Panc1 (cell line): ENCODE data around the gene PAFAH1B2. TPM values are rescaled to one million over a fixed set of nuclear protein-coding genes. Genes with fewer than 3 reads are reported as not detected.

ENCODE experiments used
- ATAC-seq: fragments of 200-7000 bp; cut with Tn5 transposase; 2 replicates; pipeline ENCODE4 v1.9.1; 2020; ENCODE audit warnings: mild to moderate bottlenecking, moderate library complexity
- BruUV-seq: library from RNA; stranded (reverse); fragments of 400-500 nt; replicated peaks from 2 replicates; lab custom pipeline; 2021; lab: Mats Ljungman, UMichigan
- CTCF ChIA-PET: fragments of 300-600 bp; sonication (Branson Sonifier 250); formaldehyde crosslinking; loops from one replicate; lab custom pipeline; 2022; ENCODE audit warnings: antibody characterized with exemption; lab: Charles Lee
- POLR2A ChIA-PET: fragments of 300-600 bp; sonication (Branson Sonifier 250); formaldehyde crosslinking; loops from one replicate; lab custom pipeline; 2022; ENCODE audit warnings: antibody characterized with exemption; lab: Charles Lee
- DNase-seq: peaks from one replicate; pipeline ENCODE4 v3.0.0-alpha.2; 2010; ENCODE audit warnings: low read depth, low spot score
- H3K27ac ChIP-seq: 2 replicates; pipeline ENCODE4 v1.5.1; 2011; ENCODE audit warnings: mild to moderate bottlenecking, low read length, inconsistent platforms
- H3K27me3 ChIP-seq: fragments of 200-500 bp; sonication (Bioruptor generic); 2 replicates; pipeline ENCODE4 v1.6.0; 2014; ENCODE audit warnings: low read length, inconsistent platforms; ENCODE audit not compliant: control insufficient read depth, insufficient read depth
- H3K36me3 ChIP-seq: fragments of 200-500 bp; sonication (Bioruptor generic); 2 replicates; pipeline ENCODE4 v1.5.1; 2014; ENCODE audit warnings: inconsistent platforms, mild to moderate bottlenecking, low read length, moderate library complexity; ENCODE audit not compliant: control insufficient read depth, insufficient read depth
- H3K4me1 ChIP-seq: 2 replicates; pipeline ENCODE4 v1.5.1; 2011; ENCODE audit warnings: inconsistent platforms, mild to moderate bottlenecking, low read length, moderate library complexity; ENCODE audit not compliant: control insufficient read depth, insufficient read depth
- H3K4me3 ChIP-seq, 2 experiments: 2 replicates each; pipeline ENCODE4 v1.5.1; 2011 to 2012; ENCODE audit warnings: low read depth in 2 of 2, low read length in 2 of 2, mild to moderate bottlenecking in 2 of 2, inconsistent platforms in 1 of 2, moderate library complexity in 1 of 2
- H3K9me3 ChIP-seq: fragments of 200-500 bp; sonication (Bioruptor generic); 2 replicates; pipeline ENCODE4 v1.5.1; 2014; ENCODE audit warnings: low read depth, mild to moderate bottlenecking, inconsistent platforms, low read length, moderate library complexity; ENCODE audit not compliant: control insufficient read depth, insufficient read depth
- CTCF ChIP-seq: fragments of 450-650 bp; IDR thresholded peaks from 2 replicates; pipeline ENCODE4 v1.5.1; 2017; ENCODE audit warnings: mild to moderate bottlenecking
- POLR2AphosphoS5 ChIP-seq: IDR thresholded peaks from 2 replicates; pipeline ENCODE4 v1.6.1; 2012; ENCODE audit warnings: mild to moderate bottlenecking, low read depth, low read length, moderate library complexity
- SIN3A ChIP-seq: IDR thresholded peaks from 2 replicates; pipeline ENCODE4 v1.6.1; 2012; ENCODE audit warnings: low read depth, mild to moderate bottlenecking, low read length, moderate library complexity, borderline replicate concordance; ENCODE audit not compliant: insufficient read depth
- TCF7L2 ChIP-seq: IDR thresholded peaks from 2 replicates; pipeline ENCODE4 v1.6.1; 2011; ENCODE audit warnings: mild to moderate bottlenecking, low read depth, low read length, inconsistent platforms
- in situ Hi-C: cut with HindIII; loops from 2 replicates; pipeline ENCODE4 v1.10.0; 2016; ENCODE audit warnings: low sequenced_read_pairs, low pct_unique_long_range_greater_than_20kb
- intact Hi-C: fragments of 100-400 bp; cut with micrococcal nuclease; formaldehyde crosslinking; loops from one replicate; pipeline ENCODE4 v1.10.0; 2022; ENCODE audit not compliant: unreplicated experiment
- total RNA-seq: library from RNA; stranded (reverse); gene quantifications from one replicate; pipeline ENCODE4 v1.2.1, GENCODE V29; 2021; ENCODE audit not compliant: unreplicated experiment
- TF ChIP-seq, protein P1 (sequence below), 2 experiments: IDR thresholded peaks; 2 replicates each; pipeline ENCODE4 v1.6.1; 2011 to 2012; ENCODE audit warnings: low read depth in 2 of 2, control low read depth in 1 of 2, low read length in 1 of 2, mild to moderate bottlenecking in 1 of 2, moderate library complexity in 1 of 2; ENCODE audit not compliant: insufficient read depth in 1 of 2

The PAFAH1B2 gene
- total RNA-seq, 1 experiment from 2014 or later: 179 TPM

DNA sequence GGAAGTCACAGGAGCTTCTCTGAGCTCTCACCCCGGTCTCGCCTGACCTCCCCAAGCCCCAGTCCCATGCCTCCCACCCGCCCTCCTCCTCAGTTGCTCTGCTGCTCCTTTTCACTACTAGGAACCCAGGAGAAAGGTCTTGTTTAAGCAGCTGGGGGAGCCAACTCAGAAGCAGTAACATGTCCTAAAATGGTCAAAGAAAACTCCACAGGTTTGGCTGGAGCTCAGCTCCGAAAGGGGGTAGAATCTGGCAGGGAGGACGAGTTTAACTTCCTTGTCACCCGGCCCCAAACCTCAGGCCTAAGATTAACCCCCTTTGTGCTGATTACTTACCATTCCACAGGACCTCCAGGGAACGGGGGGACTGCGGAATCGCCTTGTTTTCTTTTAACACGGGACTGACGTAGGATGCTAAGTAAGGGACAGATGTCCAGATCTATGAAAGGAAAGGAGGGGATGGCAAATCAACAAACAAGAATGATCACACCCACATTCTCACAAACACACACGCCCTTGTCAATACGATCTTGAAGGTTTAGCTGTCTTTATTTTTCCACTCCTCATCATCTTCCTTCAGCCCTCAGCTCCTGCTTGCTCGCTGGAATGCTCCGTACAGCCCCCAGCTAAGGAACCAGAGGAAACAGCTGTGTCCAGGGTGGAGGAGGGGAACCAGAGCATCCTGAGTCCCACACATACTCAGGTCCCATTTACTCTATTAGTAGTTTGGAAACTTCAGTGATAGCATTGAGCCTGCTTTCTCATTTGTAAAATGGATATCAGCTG lies 74.2 kb downstream of the PAFAH1B2 start:
- ATAC-seq: no peak
- TF ChIP-seq POLR2AphosphoS5 (no peak), SIN3A (no peak), CTCF (no peak), TCF7L2 (no peak)
- TF ChIP-seq, protein P1, sequence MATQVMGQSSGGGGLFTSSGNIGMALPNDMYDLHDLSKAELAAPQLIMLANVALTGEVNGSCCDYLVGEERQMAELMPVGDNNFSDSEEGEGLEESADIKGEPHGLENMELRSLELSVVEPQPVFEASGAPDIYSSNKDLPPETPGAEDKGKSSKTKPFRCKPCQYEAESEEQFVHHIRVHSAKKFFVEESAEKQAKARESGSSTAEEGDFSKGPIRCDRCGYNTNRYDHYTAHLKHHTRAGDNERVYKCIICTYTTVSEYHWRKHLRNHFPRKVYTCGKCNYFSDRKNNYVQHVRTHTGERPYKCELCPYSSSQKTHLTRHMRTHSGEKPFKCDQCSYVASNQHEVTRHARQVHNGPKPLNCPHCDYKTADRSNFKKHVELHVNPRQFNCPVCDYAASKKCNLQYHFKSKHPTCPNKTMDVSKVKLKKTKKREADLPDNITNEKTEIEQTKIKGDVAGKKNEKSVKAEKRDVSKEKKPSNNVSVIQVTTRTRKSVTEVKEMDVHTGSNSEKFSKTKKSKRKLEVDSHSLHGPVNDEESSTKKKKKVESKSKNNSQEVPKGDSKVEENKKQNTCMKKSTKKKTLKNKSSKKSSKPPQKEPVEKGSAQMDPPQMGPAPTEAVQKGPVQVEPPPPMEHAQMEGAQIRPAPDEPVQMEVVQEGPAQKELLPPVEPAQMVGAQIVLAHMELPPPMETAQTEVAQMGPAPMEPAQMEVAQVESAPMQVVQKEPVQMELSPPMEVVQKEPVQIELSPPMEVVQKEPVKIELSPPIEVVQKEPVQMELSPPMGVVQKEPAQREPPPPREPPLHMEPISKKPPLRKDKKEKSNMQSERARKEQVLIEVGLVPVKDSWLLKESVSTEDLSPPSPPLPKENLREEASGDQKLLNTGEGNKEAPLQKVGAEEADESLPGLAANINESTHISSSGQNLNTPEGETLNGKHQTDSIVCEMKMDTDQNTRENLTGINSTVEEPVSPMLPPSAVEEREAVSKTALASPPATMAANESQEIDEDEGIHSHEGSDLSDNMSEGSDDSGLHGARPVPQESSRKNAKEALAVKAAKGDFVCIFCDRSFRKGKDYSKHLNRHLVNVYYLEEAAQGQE (IDR thresholded peaks at IDR 0.05; ENCODE audit: insufficient read depth in 1 of 2, low read depth in 2 of 2, low read length in 1 of 2): no peak
- no peak overlapping the region for H3K27ac ChIP-seq
- no peaks in the 10 kb centered on the region for H3K4me1 ChIP-seq
- no peaks in the 10 kb centered on the region for H3K9me3 ChIP-seq
- no peaks in the 10 kb centered on the region for H3K27me3 ChIP-seq
- DNase-seq: no peak
- ChIA-PET POLR2A (no interaction called here), CTCF (no interaction called here)
- intact Hi-C loops: no loop called here
- no TSS peak for BruUV-seq
- in situ Hi-C loops: no loop called here
- no peak overlapping the region for H3K4me3 ChIP-seq
- H3K36me3 ChIP-seq: 0 out of 2 replicates have a peak, but pooled peaks cover 2% of the 10 kb centered on the region

DNA sequence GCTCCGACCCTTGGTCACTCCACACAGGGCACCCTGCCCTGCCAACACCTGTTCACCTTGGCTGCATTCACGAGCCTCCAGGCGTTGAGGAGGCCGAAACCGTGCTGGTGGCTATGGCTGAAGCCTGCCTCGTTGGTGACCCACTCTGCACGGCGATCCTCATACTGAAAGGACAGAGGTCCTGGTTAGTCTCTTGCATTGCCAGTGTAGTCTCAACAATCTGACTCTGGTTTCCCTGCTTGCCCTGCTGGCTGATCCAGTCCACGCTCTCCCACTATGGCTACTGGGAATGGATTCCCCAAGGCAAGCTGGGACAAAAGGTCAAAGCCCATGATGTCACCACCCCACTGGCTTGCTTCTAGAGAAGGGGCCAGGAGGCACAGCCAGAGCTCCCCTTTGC lies 74.9 kb downstream of the PAFAH1B2 start:
- intact Hi-C loops (no loop called here), in situ Hi-C loops (no loop called here)
- Histone ChIP-seq H3K27ac (no peak overlapping the region), H3K27me3 (no peaks in the 10 kb centered on the region), H3K4me3 (no peak overlapping the region), H3K36me3 (0 out of 2 replicates have a peak, but pooled peaks cover 2% of the 10 kb centered on the region), H3K9me3 (no peaks in the 10 kb centered on the region), H3K4me1 (no peaks in the 10 kb centered on the region)
- no TSS peak for BruUV-seq
- POLR2A ChIA-PET: no interaction called here
- TF ChIP-seq POLR2AphosphoS5 (no peak), TCF7L2 (no peak), SIN3A (no peak), CTCF (no peak)
- TF ChIP-seq, protein P1 (IDR thresholded peaks at IDR 0.05; ENCODE audit: insufficient read depth in 1 of 2, low read depth in 2 of 2, low read length in 1 of 2): no peak
- DNase-seq: no peak
- ATAC-seq: no peak
- CTCF ChIA-PET: no interaction called here
